GM18502 (cell line): ENCODE results near the gene GHR.

Source experiments
- ATAC-seq: cut with Tn5 transposase; IDR thresholded peaks from one replicate; pipeline ENCODE4 v1.9.1; 2021; ENCODE audit warnings: mild to moderate bottlenecking; ENCODE audit not compliant: unreplicated experiment, poor library complexity

The GHR gene

GRCh38 chr5:42756606-42757601 is 333.7 kb downstream of the GHR start, which contains the start of gene CCDC152:
TSS of gene CCDC152 (plus strand) at chr5:42756818. CDS start at chr5:42759122, 2,304 bp downstream.
- ATAC-seq: peak; percentile 85

DNA sequence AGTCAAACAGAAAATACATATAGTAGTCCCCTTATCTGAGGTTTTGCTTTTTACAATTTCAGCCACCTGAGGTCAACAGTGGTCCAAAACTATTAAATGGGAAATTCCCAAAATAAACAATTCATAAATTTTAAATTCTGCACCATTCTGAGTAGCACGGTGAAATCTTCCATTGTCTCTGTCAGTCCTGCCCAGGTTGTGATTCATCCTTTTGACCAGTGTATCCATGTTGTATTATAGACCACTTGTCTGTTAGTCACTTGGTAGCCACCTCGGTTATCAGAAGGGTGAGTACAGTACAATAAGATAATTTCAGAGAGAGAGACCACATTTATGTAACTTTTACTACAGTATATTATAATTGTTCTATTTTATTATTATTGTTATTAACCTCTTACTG is 336.2 kb downstream of the GHR start:
- ATAC-seq: no peak

DNA sequence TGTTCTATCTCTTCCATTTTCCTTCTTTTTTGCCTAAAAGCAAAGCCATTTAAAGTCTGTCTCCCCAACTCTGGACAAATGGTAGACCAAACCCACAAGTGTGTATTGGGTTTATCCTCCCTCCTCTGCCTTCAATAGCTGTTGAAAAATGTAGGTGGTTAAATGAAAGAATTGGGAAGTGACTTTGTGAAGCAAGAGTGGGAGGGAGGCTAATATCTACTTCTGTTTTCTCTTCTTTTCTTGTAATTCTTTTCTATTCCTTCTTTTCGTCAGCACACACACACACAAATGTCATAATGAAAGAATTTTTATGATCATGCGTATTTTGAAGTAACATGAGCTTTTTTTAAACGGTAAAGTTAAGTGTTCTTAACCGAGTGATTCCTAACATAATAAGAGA is 337.2 kb downstream of the GHR start:
- ATAC-seq: no peak

DNA sequence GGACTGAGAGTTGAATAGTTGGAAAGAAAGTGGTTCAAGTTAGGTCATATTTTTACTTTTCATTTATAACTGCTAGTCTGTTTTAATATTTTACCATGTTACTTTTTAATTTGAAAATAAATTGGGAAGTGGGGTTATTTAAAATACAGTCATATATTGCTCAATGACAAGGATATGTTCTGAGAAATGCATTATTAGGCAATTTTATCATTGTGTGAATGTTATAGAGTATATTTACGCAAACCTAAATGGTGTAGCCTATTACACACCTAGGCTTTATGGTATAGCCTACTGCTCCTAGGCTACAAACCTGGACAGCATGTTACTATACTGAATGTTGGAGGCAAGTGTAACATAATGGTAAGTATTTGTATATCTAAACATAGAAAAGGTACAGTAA is 338.6 kb downstream of the GHR start:
- ATAC-seq: no peak

DNA sequence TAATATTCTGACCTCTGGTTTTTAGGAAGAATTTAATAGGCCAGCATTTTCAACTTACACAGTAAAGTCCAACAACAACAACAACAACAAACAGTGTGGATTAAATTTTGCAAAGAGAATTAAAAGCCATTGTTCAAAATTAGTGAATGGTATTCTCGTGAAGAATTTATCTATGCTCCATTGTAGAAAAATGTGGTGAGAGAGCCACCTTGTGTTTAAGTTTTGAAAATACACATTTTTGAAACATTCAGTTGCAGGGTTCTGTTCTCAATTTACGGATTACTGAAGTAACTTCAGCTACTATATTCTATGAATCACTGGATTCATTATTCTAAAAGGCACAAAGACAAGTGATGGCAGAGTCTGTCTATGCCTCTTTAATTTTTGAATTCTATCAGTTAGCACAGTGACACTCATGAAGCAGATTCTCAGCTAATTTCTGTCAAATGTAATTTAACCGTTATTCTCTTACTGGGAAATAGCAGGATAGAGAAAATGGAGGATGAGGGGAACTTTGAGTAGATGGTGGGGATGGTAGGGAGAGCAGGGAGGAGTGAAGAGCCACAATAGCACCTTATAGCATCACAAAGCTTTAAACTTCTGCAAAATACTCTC is 344.4 kb downstream of the GHR start:
- peak; percentile 76 for ATAC-seq

DNA sequence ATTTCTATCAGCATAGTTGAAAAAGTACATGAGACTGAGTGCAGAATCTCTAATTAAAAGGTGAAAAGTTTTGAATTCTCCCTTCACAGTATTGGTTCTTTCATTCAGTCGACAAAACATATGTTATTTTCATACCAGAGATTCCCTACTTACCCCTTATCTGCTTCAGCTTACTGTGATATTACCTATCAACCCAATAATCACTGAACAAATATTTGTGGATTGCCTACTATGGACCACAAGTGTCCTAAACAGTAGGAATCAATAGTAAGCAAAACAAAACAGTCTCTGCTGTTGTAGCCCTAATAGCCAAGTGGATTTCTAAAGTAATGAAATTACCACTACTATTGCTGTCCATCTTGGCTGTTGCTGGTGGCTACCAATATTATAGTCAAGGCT is 344.9 kb downstream of the GHR start:
- no peak for ATAC-seq

- no peak for ATAC-seq
These were observed 346.8 kb downstream of the GHR start for GRCh38 chr5:42770003-42770402.
